ENCODE measurements around the gene CLCF1. TPM values are rescaled to one million over a fixed set of nuclear protein-coding genes. Genes with fewer than 3 reads are reported as not detected.

Gene CLCF1
- total RNA-seq, 6 donors from 2014 or later: 3.7 to 29.5 (median 6.0) TPM

DNA sequence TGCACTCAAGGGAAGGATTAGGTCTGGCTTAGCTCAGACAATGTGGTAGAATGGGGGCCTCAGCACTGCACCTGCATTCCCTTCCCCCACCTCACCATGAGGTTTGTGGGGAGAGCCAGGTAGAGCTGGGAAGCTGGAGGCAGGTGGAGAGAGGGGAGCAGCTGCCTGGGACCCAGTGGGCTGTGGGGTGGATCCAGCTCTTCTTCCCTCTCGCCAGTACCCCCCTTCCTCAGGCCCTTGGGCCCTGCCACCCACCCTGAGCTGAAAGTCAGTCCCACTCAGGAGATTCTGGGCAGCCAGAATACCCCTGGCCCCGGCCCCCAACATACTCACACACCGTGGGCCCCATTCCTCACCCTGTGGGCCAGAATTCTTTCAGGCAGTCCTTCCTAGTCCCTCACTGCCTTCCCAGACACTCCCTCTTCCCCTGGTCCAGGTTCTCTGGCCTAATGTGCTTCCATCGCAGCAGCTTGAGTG is 17.0 kb downstream of the CLCF1 start:
- Histone ChIP-seq H3K27me3 (no peaks in the 10 kb centered on the region), H3K36me3 (no peaks in the 10 kb centered on the region), H3K4me3 (no peak overlapping the region), H3K27ac (peak overlapping the region; percentile 97 to 100 (median 98)), H3K9me3 (no peaks in the 10 kb centered on the region), H3K4me1 (peaks cover 49 to 66% (median 55%) of the 10 kb centered on the region in 4 donors)
- 48 to 56% methylated on average over 4 of the region's 4 CpGs for WGBS, 2 donors
- TF ChIP-seq POLR2A (IDR thresholded peaks at IDR 0.05) (no peak), EP300 (IDR thresholded peaks at IDR 0.05) (no peak), POLR2AphosphoS5 (IDR thresholded peaks at IDR 0.05) (no peak)
- TF ChIP-seq, protein P1, sequence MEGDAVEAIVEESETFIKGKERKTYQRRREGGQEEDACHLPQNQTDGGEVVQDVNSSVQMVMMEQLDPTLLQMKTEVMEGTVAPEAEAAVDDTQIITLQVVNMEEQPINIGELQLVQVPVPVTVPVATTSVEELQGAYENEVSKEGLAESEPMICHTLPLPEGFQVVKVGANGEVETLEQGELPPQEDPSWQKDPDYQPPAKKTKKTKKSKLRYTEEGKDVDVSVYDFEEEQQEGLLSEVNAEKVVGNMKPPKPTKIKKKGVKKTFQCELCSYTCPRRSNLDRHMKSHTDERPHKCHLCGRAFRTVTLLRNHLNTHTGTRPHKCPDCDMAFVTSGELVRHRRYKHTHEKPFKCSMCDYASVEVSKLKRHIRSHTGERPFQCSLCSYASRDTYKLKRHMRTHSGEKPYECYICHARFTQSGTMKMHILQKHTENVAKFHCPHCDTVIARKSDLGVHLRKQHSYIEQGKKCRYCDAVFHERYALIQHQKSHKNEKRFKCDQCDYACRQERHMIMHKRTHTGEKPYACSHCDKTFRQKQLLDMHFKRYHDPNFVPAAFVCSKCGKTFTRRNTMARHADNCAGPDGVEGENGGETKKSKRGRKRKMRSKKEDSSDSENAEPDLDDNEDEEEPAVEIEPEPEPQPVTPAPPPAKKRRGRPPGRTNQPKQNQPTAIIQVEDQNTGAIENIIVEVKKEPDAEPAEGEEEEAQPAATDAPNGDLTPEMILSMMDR (IDR thresholded peaks at IDR 0.05): no peak
- DNase-seq (no peak), ATAC-seq (ENCODE audit: low FRiP score in 2 of 2) (no peak)

DNA sequence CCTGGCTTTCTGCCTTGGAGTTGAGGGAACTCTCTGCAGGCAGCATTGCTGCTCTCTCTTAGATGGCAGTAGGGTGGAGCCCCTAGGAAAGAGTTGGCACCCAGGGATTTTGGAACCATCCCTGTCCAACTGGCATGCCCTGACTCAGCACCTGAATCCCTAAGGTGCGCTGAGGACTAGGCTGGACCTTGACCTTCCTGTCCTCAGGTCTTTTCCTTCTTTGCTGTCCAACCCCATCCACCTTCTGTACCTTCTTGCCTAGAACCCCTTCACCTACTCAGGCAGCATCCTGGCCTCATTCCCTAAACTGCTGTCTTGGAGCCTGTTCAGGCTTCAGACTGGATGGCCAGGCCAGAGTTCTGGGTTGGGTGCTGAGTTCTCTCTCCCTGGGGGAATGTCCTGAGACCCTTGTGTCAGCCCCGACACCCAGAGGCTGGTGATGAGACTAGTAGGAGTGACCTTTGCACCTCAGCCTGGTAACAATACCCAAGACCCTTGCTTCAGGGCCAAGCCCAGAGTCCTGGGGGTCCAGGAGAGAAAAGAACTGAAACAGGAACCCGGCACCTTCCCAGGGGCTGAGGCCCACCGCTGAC is 17.5 kb downstream of the CLCF1 start:
- Histone ChIP-seq H3K9me3 (no peaks in the 10 kb centered on the region), H3K27me3 (no peaks in the 10 kb centered on the region), H3K4me3 (no peak overlapping the region), H3K36me3 (no peaks in the 10 kb centered on the region), H3K4me1 (peaks cover 53 to 72% (median 60%) of the 10 kb centered on the region in 4 donors), H3K27ac (peak overlapping the region; percentile 97 to 100 (median 98))
- DNase-seq: no peak
- TF ChIP-seq POLR2AphosphoS5 (IDR thresholded peaks at IDR 0.05): no peak
- TF ChIP-seq, protein P1 (IDR thresholded peaks at IDR 0.05): no peak
- no peak for TF ChIP-seq EP300 (IDR thresholded peaks at IDR 0.05)
- TF ChIP-seq POLR2A (IDR thresholded peaks at IDR 0.05): no peak
- ATAC-seq (ENCODE audit: low FRiP score in 2 of 2): no peak
- 81 to 85% methylated on average over 4 of the region's 4 CpGs for WGBS, 2 donors

DNA sequence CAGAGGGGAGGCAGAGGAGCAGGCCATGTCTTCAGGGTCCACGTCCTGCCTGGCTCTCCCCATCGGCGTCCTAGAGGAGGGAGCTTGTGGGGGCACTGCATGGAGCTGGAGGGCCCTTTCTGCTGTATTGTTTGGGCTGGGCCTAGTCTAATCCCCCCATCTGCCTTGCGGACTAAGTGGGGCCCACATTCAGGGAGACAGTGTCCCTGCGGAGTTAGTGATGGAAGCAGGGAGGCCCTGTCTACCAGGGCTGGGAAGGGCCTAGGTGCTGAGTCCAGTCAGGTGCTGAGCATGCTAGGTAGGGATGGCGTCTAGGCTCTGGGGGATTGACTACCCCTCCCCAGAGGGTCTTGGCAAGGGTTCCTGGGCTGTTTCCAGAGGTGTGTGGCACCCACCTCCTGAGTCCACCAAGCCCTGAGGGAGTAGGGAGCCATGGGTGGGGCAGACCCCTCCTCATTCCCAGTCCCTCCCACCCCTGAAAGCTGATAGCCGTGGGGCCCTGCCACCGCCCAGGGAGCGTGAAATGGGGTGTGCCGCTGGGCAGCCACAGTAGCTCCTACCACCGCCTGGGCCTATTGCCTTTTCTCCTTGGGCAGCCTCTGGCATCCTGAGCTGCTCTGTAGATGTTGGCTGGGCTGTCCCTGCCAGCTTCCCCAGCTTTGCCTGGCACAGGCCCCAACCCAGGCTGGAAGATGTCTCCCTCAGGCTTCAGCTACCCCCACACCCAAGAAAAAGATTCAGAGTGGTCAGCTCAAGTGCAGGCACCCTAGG is 18.2 kb downstream of the CLCF1 start:
- H3K36me3 ChIP-seq: no peaks in the 10 kb centered on the region
- H3K9me3 ChIP-seq: no peaks in the 10 kb centered on the region
- peak in 1 of 2 donors; percentile 69 for DNase-seq
- TF ChIP-seq POLR2AphosphoS5 (IDR thresholded peaks at IDR 0.05) (no peak), EP300 (IDR thresholded peaks at IDR 0.05) (no peak), POLR2A (IDR thresholded peaks at IDR 0.05) (no peak)
- TF ChIP-seq, protein P1 (IDR thresholded peaks at IDR 0.05): no peak
- ATAC-seq (ENCODE audit: low FRiP score in 2 of 2): no peak
- H3K4me1 ChIP-seq: peaks cover 55 to 76% (median 62%) of the 10 kb centered on the region in 4 donors
- no peak overlapping the region for H3K4me3 ChIP-seq
- H3K27me3 ChIP-seq: no peaks in the 10 kb centered on the region
- 79 to 80% methylated on average over 7 to 10 of the region's 11 CpGs for WGBS, 2 donors
- peak overlapping the region; percentile 97 to 100 (median 98) for H3K27ac ChIP-seq

DNA sequence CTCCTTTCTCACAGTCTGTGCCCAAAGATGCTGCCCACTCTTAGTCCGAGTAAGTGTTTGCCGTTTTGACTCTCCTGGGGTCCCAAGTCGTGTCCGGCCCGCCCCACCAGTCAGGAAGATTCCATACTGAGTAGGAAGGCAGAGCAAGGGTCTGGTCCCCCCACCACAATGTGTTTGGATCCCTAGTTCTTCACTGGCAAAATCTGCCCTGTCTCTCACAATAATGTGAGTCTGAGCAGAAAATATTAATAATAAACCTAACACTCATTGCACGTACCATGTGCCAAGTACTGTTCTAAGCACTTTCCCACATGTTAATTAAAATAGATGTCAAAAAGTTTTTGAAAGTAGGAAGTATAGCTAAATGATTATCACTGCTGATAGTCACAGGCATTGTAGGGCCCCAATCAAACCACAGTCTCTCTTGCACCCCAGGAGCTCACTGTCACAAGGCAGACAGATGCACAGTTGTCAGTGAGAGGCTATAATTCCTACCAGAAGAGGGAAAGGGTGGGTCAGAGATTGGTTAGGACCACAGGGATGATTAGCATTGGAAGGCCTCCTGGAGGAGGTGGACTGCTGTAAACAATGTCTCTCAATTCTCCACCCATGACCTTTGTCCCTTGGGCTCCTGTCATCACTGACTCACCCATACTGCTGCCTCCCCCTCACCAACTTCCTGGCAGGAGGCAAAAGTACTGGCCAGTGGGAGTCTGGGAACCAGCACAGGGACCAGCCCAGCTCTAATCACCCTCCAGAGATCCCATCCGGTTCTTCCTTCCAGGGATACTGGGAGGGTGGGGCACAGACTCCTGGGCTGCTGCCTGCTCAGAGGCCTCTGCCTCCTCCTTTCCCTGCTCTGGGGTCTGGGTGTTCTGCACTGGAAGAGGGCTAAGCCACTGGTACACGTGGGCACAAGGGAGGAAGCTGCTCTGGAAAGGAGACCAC is 19.0 kb downstream of the CLCF1 start:
- DNase-seq (peak in 1 of 2 donors; percentile 77), ATAC-seq (ENCODE audit: low FRiP score in 2 of 2) (peak; percentile 0 to 42)
- TF ChIP-seq POLR2AphosphoS5 (IDR thresholded peaks at IDR 0.05) (peak; percentile 91 to 94), EP300 (IDR thresholded peaks at IDR 0.05) (peak in 3 of 4 donors; percentile 76 to 90 (median 88)), POLR2A (IDR thresholded peaks at IDR 0.05) (peak in 1 of 4 donors; percentile 23)
- TF ChIP-seq, protein P1 (IDR thresholded peaks at IDR 0.05): peak in 2 of 6 experiments; percentile 12 to 17
- H3K27me3 ChIP-seq: no peaks in the 10 kb centered on the region
- H3K4me3 ChIP-seq: peak overlapping the region in 3 of 4 donors; percentile 55 to 73 (median 62)
- H3K9me3 ChIP-seq: no peaks in the 10 kb centered on the region
- no peaks in the 10 kb centered on the region for H3K36me3 ChIP-seq
- peaks cover 55 to 76% (median 62%) of the 10 kb centered on the region in 4 donors for H3K4me1 ChIP-seq
- peak overlapping the region; percentile 97 to 100 (median 98) for H3K27ac ChIP-seq
- WGBS, 2 donors: 27 to 34% methylated on average over 7 to 8 of the region's 8 CpGs

Data from upper lobe of left lung (tissue), 6 donors.